Osteocyte (in vitro differentiated cells): ENCODE results near the gene CXXC4. TPM values are rescaled to one million over a fixed set of nuclear protein-coding genes. Genes with fewer than 3 reads are reported as not detected.

ENCODE experiments used
- DNase-seq: peaks from one replicate; pipeline ENCODE4 v3.0.0; 2021; ENCODE audit warnings: mixed read lengths; ENCODE audit not compliant: unreplicated experiment; ENCODE audit errors: extremely low spot score
- H3K27ac Mint-ChIP-seq: one replicate; pipeline ENCODE4 v1.8.0; 2021; ENCODE audit warnings: mild to moderate bottlenecking, mixed read lengths; ENCODE audit not compliant: unreplicated experiment
- H3K27me3 Mint-ChIP-seq: one replicate; pipeline ENCODE4 v1.8.0; 2021; ENCODE audit warnings: mixed read lengths; ENCODE audit not compliant: unreplicated experiment
- H3K36me3 Mint-ChIP-seq: one replicate; pipeline ENCODE4 v1.8.0; 2021; ENCODE audit warnings: mixed read lengths; ENCODE audit not compliant: unreplicated experiment
- H3K4me1 Mint-ChIP-seq: one replicate; pipeline ENCODE4 v1.8.0; 2021; ENCODE audit warnings: mixed read lengths; ENCODE audit not compliant: unreplicated experiment
- H3K4me3 Mint-ChIP-seq: one replicate; pipeline ENCODE4 v1.8.0; 2021; ENCODE audit warnings: mild to moderate bottlenecking, moderate library complexity, mixed read lengths; ENCODE audit not compliant: unreplicated experiment
- H3K9me3 Mint-ChIP-seq: one replicate; pipeline ENCODE4 v1.8.0; 2021; ENCODE audit warnings: mixed read lengths; ENCODE audit not compliant: unreplicated experiment
- total RNA-seq: library from RNA; stranded (reverse); gene quantifications from 2 replicates; pipeline ENCODE4 v1.2.1, GENCODE V29; 2021
- TF ChIP-seq, protein P1 (sequence below): fragments of 200-600 bp; sonication (generic); IDR thresholded peaks from 2 replicates; pipeline ENCODE4 v1.5.0; 2021; ENCODE audit warnings: antibody characterized with exemption, mild to moderate bottlenecking, moderate library complexity

Gene CXXC4
- total RNA-seq, 1 donor from 2014 or later = not detected

DNA sequence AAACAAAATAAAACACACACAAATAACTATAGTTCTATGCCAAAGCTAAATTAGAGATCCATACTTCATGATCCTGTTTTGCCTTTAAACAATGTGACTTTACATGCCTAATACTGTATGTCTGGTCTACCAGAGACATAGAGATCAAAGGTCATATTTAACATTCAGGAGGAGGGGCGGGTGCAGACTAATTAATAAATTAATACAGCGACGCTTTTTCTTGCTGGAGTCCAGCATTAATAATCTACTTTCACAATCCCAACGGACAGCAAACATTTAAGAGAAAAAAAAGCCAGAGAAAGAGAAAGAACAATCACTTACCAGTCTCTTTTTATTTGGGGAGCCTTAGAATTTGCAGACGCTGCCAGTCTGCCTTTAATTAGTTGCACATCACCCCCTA lies 509 bp downstream of the CXXC4 start:
- H3K9me3 Mint-ChIP-seq = no peaks in the 10 kb centered on the region
- H3K27ac Mint-ChIP-seq = no peak overlapping the region
- H3K4me1 Mint-ChIP-seq = peaks cover 27% of the 10 kb centered on the region
- H3K4me3 Mint-ChIP-seq = peak overlapping the region; percentile 78
- TF ChIP-seq, protein P1, sequence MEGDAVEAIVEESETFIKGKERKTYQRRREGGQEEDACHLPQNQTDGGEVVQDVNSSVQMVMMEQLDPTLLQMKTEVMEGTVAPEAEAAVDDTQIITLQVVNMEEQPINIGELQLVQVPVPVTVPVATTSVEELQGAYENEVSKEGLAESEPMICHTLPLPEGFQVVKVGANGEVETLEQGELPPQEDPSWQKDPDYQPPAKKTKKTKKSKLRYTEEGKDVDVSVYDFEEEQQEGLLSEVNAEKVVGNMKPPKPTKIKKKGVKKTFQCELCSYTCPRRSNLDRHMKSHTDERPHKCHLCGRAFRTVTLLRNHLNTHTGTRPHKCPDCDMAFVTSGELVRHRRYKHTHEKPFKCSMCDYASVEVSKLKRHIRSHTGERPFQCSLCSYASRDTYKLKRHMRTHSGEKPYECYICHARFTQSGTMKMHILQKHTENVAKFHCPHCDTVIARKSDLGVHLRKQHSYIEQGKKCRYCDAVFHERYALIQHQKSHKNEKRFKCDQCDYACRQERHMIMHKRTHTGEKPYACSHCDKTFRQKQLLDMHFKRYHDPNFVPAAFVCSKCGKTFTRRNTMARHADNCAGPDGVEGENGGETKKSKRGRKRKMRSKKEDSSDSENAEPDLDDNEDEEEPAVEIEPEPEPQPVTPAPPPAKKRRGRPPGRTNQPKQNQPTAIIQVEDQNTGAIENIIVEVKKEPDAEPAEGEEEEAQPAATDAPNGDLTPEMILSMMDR = no peak
- no peaks in the 10 kb centered on the region for H3K36me3 Mint-ChIP-seq
- peaks cover 77% of the 10 kb centered on the region for H3K27me3 Mint-ChIP-seq
- no peak for DNase-seq

DNA sequence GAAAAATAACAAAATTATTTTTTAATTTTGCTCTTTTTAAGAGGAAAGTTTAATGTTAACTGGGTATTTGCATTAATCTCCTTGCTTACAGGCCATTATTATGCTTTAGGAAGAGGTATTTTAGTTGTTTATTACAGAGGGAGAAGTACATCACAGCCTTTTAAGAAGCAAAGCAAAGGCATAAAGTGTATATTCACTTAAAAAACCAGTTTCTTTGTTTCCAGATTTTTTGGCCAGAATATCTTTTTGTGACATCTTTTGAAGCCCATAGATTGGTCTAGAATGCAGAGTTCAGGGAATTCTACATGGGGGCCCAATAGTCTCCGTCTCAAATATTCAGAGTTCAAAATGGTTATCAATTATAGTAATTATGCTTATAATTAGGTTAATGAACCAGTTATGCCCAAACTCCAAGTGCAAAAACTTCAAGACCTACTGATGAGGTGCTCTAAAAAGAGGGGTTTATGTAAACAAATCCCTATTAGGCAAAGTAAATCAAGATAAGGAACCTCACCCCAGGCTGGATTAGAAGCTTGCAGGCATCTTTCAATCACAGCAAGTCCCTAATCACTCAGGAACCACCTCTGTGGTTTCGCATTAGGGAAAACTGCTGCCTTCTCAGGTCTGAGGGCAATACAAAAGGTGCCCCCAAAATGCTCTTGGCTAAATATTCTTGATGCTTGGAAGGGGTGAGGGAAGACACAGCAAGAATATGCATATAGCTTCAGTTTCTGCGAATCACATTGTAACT lies 1.4 kb downstream of the CXXC4 start:
- H3K36me3 Mint-ChIP-seq = no peaks in the 10 kb centered on the region
- H3K9me3 Mint-ChIP-seq = no peaks in the 10 kb centered on the region
- DNase-seq = no peak
- no peak overlapping the region for H3K4me3 Mint-ChIP-seq
- peaks cover 27% of the 10 kb centered on the region for H3K4me1 Mint-ChIP-seq
- TF ChIP-seq, protein P1 = no peak
- H3K27me3 Mint-ChIP-seq = peaks cover 82% of the 10 kb centered on the region
- no peak overlapping the region for H3K27ac Mint-ChIP-seq

DNA sequence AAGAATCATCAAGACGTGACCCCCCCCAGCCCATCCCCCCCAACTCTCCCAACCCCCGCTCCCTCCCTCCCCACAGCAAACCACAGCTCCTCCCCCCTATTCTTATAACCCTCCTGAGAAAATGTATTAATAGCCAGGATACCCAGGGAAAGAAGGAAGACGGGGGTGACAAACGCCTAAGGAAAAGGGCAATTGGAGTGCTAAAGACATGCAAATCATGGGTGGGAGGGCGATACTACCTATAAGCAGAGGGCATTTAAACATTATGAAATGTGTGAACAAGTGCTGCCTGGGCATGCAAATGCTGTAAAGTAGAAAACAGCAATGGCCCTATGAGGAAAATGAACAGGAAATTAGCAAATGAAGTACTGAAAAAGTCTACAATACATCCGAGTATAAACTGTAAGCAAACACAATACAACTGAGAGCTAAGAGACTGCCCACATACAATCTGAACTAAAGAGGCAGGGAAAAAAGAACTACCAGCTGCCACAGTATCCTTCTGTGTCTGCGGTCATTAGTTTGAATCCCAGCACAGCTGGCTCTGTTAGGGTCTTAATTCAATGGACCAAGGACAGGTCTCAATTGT lies 2.4 kb downstream of the CXXC4 start:
- no peak for DNase-seq

DNA sequence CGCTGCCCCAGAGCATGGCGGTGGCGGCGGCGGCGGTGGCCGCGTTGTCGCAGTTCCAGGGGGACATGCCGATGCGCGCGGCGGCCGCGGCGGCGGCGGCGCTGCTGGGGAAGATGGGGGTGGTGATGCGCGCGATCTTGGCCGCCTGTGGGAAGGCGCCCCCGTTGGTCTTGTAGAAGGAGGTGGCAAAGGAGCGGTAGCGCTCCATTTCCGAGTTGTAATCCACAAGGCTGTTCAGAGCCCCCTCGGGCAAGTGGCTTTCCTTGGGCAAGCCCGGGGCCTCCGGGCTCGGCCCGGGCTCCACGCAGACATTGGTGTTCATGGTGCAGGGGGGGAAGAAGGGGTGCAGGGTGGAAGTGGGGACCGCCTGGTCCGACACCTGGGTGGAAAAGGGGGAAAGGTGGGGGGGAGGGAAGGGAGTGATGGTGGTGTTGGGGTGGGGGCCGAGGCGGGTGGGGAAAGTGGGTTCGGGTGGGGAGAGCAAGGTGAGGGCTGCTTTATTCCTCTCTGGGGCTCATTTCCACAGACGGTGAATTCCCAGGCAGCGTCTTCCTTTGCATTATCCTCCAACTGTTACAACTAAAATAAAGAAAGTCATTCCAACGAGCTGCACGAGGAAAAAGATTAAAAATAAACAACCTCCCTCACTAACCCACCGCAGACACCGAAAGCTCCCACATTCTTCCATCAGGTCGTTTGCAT lies 3.1 kb downstream of the CXXC4 start:
- DNase-seq = no peak
- Mint-ChIP-seq H3K9me3 (no peaks in the 10 kb centered on the region), H3K4me1 (peaks cover 27% of the 10 kb centered on the region), H3K36me3 (no peaks in the 10 kb centered on the region), H3K4me3 (peak overlapping the region; percentile 76), H3K27me3 (peaks cover 82% of the 10 kb centered on the region), H3K27ac (no peak overlapping the region)
- TF ChIP-seq, protein P1 = no peak

More for the DNA sequence above, 2.4 kb downstream of the CXXC4 start:
- H3K36me3 Mint-ChIP-seq = no peaks in the 10 kb centered on the region
- peaks cover 81% of the 10 kb centered on the region for H3K27me3 Mint-ChIP-seq
- peaks cover 27% of the 10 kb centered on the region for H3K4me1 Mint-ChIP-seq
- H3K4me3 Mint-ChIP-seq = peak overlapping the region; percentile 76
- no peak overlapping the region for H3K27ac Mint-ChIP-seq
- no peaks in the 10 kb centered on the region for H3K9me3 Mint-ChIP-seq
- TF ChIP-seq, protein P1 = no peak
